Left ventricle myocardium superior (tissue), 1 donor: ENCODE results near the gene SRSF4. TPM values are rescaled to one million over a fixed set of nuclear protein-coding genes. Genes with fewer than 3 reads are reported as not detected.

Experiments
- ATAC-seq: fragments of 200-7000 bp; cut with Tn5 transposase; one replicate; pipeline ENCODE4 v1.9.1; 2020; ENCODE audit warnings: mild to moderate bottlenecking, moderate library complexity
- DNase-seq: peaks from one replicate; pipeline ENCODE4 v3.0.0-alpha.2; 2020
- intact Hi-C: fragments of 100-400 bp; cut with micrococcal nuclease; formaldehyde crosslinking; loops from one replicate; pipeline ENCODE4 v1.11.0; 2022
- total RNA-seq: library from RNA; stranded (reverse); fragmentation: NEBNext Ultra II Directional; extraction: Animal tissue kit (Norgen Biotek cat#: 25700); gene quantifications from one replicate; pipeline ENCODE4 v1.2.1, GENCODE V29; 2021
- donor health status: DM: no; HTN: yes; CAD: no; lungs with severe emphysema.

The SRSF4 gene
- total RNA-seq, 1 donor from 2014 or later, result 53.8 TPM

GRCh38 chr1:29202584-29203340, 21.1 kb upstream of the SRSF4 start:
- peak; percentile 94 for ATAC-seq
- intact Hi-C loops, result loop anchor here (5.0 kb wide), 2 partner anchors 170 to 320 kb away; no protein-coding TSS in a partner anchor
- peak; percentile 96 for DNase-seq

GRCh38 chr1:29202053-29202452, 20.4 kb upstream of the SRSF4 start:
- DNase-seq (no peak), ATAC-seq (peak; percentile 18)
- intact Hi-C loops, result loop anchor here (5.0 kb wide), 2 partner anchors 170 to 320 kb away; no protein-coding TSS in a partner anchor

- ATAC-seq (no peak), DNase-seq (no peak)
- intact Hi-C loops, result loop anchor here (5.0 kb wide), 2 partner anchors 169 to 319 kb away; no protein-coding TSS in a partner anchor
Observed at GRCh38 chr1:29201595-29202051, 19.9 kb upstream of the SRSF4 start.

- intact Hi-C loops, result loop anchor here (5.0 kb wide), 2 partner anchors 169 to 319 kb away; no protein-coding TSS in a partner anchor
- ATAC-seq, result no peak
Observed at GRCh38 chr1:29200906-29201594, 19.4 kb upstream of the SRSF4 start.

GRCh38 chr1:29197993-29198392, 16.3 kb upstream of the SRSF4 start:
- no peak for DNase-seq
- ATAC-seq, result no peak
- intact Hi-C loops, result no loop called here

More at GRCh38 chr1:29200906-29201594, 19.4 kb upstream of the SRSF4 start:
- DNase-seq, result no peak

GRCh38 chr1:29197590-29197924, 15.9 kb upstream of the SRSF4 start:
- peak; percentile 68 for ATAC-seq
- intact Hi-C loops, result no loop called here
- no peak for DNase-seq

- DNase-seq, result no peak
- intact Hi-C loops, result no loop called here
- ATAC-seq, result no peak
Observed at GRCh38 chr1:29196863-29197589, 15.3 kb upstream of the SRSF4 start.

GRCh38 chr1:29195881-29196291, 14.2 kb upstream of the SRSF4 start:
- ATAC-seq (peak; percentile 32), DNase-seq (no peak)
- intact Hi-C loops, result no loop called here

- intact Hi-C loops, result no loop called here
- DNase-seq (no peak), ATAC-seq (no peak)
Observed at GRCh38 chr1:29193879-29194455, 12.3 kb upstream of the SRSF4 start.

GRCh38 chr1:29190718-29191117, 9.0 kb upstream of the SRSF4 start:
- ATAC-seq, result no peak
- intact Hi-C loops, result no loop called here
- no peak for DNase-seq

- intact Hi-C loops, result no loop called here
- no peak for ATAC-seq
- no peak for DNase-seq
Observed at GRCh38 chr1:29186707-29187106, 5.0 kb upstream of the SRSF4 start.

GRCh38 chr1:29186252-29186651, 4.6 kb upstream of the SRSF4 start:
- DNase-seq, result no peak
- intact Hi-C loops, result no loop called here

GRCh38 chr1:29183287-29183686, 1.6 kb upstream of the SRSF4 start:
- DNase-seq, result no peak
- intact Hi-C loops, result no loop called here
- ATAC-seq, result no peak

More at GRCh38 chr1:29186252-29186651, 4.6 kb upstream of the SRSF4 start:
- ATAC-seq, result no peak

GRCh38 chr1:29180497-29181412, 945 bp downstream of the SRSF4 start:
- ATAC-seq (peak; percentile 16), DNase-seq (no peak)
- intact Hi-C loops, result no loop called here

- intact Hi-C loops, result no loop called here
- no peak for DNase-seq
- ATAC-seq, result no peak
Observed at GRCh38 chr1:29179641-29180184, 2.0 kb downstream of the SRSF4 start.

- intact Hi-C loops, result no loop called here
- DNase-seq (no peak), ATAC-seq (no peak)
Observed at GRCh38 chr1:29177022-29177705, 4.5 kb downstream of the SRSF4 start.

GRCh38 chr1:29176576-29176975, 5.1 kb downstream of the SRSF4 start:
- no peak for ATAC-seq
- intact Hi-C loops, result no loop called here
- no peak for DNase-seq
